Posterior cingulate gyrus (tissue), 11 donors: ENCODE data around the gene REC8.

ENCODE experiments used
- DNase-seq, 10 donors: peaks; one replicate each; pipeline versions ENCODE4 v3.0.0 to v3.0.0-alpha.2; 2020 to 2021; ENCODE audit warnings: mixed read lengths in 3 of 10
- intact Hi-C: fragments of 100-400 bp; cut with DNase I; formaldehyde crosslinking; loops from one replicate; pipeline ENCODE4 v1.15.1; 2023

Gene REC8

DNA sequence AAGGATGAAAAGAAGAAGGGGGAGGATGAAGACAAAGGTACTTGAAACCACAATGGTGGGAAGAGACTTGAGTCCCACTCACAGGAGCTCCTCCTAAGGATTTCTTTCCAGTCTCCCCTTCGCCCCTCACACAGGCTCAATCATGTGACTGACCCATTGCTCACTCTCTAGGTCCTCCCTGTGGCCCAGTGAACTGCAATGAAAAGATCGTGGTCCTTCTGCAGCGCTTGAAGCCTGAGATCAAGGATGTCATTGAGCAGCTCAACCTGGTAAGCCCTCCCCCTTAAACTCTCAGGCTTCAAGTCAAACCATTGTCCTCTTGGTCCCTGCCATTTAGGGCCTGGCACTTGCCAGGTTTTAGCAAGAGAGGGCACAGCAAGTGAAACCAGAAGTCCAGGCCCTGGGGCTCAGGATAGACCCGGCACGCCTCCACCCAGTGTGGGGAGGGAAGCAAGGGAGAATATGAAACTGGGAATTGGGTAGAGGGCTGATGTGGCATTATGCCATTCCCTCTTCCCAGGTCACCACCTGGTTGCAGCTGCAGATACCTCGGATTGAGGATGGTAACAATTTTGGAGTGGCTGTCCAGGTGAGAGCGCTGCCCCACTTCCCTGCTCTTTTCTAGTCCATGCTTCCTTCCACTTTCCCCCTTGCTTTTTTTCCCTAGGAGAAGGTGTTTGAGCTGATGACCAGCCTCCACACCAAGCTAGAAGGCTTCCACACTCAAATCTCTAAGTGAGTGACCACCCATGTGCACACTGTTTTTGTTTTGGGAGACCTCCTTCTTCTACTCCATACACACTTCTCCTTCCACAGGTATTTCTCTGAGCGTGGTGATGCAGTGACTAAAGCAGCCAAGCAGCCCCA, 34.1 kb upstream of the REC8 start:
- peak in 1 of 10 donors; percentile 11 for DNase-seq
- intact Hi-C loops, result no loop called here

DNA sequence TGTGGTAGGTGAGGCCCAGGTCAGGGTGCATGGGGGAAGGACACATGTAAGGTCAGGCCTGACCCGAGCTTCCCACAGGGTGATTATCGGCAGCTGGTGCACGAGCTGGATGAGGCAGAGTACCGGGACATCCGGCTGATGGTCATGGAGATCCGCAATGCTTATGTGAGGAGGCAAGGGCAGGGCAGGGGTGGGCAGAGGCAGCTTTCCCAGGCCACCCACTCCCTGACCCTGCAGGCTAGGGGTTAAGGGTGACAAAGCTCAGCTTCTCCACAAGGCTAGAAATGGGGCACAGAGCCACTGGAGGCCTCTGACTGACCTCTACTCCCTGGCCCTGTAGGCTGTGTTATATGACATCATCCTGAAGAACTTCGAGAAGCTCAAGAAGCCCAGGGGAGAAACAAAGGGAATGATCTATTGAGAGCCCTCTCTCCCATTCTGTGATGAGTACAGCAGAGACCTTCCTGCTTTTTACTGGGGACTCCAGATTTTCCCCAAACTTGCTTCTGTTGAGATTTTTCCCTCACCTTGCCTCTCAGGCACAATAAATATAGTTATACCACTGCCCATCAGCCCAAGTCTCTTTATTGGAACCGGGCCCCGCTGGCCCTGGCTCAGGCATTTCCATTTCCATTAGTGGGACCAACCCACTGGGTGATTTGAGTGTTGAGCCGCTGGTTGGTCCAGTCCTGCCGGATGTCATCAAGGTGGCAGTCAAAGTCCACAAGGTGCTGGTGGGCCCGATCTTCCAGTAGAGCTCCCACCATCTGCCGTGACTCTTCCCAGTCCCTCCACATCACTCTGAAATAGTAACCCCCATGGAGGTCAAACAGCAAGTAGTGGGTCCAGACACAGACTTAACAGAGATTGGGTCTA, 33.2 kb upstream of the REC8 start:
- peak in 1 of 10 donors; percentile 61 for DNase-seq
- intact Hi-C loops, result no loop called here

- peak in 1 of 10 donors; percentile 81 for DNase-seq
- intact Hi-C loops, result no loop called here
These were observed 32.5 kb upstream of the REC8 start for GRCh38 chr14:24139272-24139934.

DNA sequence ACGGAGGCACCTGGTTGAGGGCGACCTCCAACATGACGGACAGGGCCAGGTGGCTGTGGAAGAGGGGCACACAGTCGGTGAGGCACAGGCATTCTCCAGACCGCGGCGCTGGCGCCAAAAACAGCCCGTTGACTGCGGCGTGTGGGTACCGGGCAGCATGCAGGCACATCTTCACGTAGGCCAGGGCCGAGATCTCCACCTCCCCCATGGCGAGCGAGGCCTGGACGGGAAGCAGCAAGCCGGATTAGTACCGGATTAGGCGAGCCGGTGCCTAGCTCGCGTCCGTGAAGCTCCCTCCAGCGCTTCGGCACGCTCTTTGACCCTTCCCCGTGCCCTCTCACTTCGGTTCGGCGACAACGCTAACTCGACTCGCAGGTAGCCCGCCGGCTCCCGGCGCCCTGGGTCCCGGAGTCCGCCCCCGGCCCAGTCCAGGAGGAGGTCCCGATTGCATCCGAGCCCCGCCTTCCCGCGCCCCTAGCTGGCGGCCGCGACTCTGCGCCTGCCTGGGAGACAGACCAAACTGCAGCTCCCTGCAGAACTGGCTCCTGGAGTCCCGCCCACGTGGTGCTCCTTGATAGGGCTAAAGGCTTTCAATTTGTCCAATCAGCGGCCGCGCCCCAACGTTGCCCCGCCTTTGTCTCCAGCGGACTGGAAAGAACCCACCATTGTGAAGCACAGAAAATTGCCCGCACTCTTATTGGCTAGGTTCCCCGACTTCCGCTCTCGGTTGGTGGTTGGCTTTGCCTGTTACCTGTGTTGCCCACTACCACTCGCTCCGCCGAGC, 30.6 kb upstream of the REC8 start, which contains the start of gene EMC9:
EMC9 (minus strand) TSS at position 495 of the 784 bp plus-strand sequence; CDS start at position 208, 287 bp downstream.
- peak; percentile 99 to 100 (median 100) for DNase-seq
- intact Hi-C loops, result loop anchor here (2.0 kb wide), 1 partner anchor 26 kb away; the partner anchor contains the start of genes DCAF11 and NRL

- intact Hi-C loops, result no loop called here
- DNase-seq, result no peak
These were observed 28.4 kb upstream of the REC8 start for GRCh38 chr14:24143511-24143910.

GRCh38 chr14:24144451-24144850, 27.4 kb upstream of the REC8 start:
- no peak for DNase-seq
- intact Hi-C loops, result no loop called here

- DNase-seq, result peak in 1 of 10 donors; percentile 54
- intact Hi-C loops, result no loop called here
These were observed 26.7 kb upstream of the REC8 start for GRCh38 chr14:24145219-24145618.

GRCh38 chr14:24145690-24146452, 26.0 kb upstream of the REC8 start:
- no peak for DNase-seq
- intact Hi-C loops, result loop anchor here (2.0 kb wide), 1 partner anchor 15 kb away; the partner anchor contains the start of gene IRF9

DNA sequence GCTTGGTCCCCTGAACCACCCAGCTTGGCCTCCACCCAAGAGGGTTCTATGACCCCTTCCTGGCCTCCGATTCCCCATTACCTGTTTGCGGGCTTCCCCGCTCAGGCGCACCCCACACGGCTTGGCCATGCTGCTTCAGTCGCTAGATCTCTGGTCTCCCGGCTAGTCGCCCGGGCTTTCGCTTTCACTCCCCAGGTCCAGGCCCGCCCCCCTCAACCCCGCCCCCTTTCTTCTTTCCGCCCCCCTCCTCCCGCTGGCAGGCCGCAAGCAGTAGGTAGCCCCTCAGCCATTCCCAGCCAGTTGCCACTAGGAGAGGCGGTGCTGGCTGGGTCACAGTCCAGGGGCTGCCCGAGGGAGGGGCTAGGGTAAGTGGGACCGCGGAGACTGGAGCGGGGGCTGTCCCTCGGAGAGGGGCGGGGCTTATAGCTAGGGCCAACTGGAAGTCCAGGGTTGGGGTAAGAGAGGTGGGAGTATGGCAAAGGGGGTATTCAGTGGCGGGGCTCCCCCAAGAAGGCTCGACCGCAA, 25.4 kb upstream of the REC8 start, which contains the start of gene PSME2:
PSME2 (minus strand) TSS at position 158 of the 525 bp plus-strand sequence; CDS start at position 129, 29 bp downstream.
- intact Hi-C loops, result loop anchor here (2.0 kb wide), 1 partner anchor 14 kb away; the partner anchor contains the start of gene IRF9
- peak; percentile 64 to 97 (median 79) for DNase-seq

GRCh38 chr14:24146978-24147760, 24.7 kb upstream of the REC8 start, which contains the start of gene RNF31:
TSS of gene RNF31 (plus strand) at chr14:24147498. CDS start at chr14:24147699, 201 bp downstream.
- intact Hi-C loops, result loop anchor here (1.0 to 2.0 kb wide), 2 partner anchors 14 to 33 kb away; partner anchors contain the start of genes DCAF11, IRF9 and NRL
- DNase-seq, result peak; percentile 96 to 100 (median 98)

GRCh38 chr14:24147761-24148428, 24.0 kb upstream of the REC8 start:
- intact Hi-C loops, result loop anchor here (1.0 to 2.0 kb wide), 2 partner anchors 13 to 34 kb away; partner anchors contain the start of genes DCAF11, IRF9 and NRL
- peak in 1 of 10 donors; percentile 51 for DNase-seq

DNA sequence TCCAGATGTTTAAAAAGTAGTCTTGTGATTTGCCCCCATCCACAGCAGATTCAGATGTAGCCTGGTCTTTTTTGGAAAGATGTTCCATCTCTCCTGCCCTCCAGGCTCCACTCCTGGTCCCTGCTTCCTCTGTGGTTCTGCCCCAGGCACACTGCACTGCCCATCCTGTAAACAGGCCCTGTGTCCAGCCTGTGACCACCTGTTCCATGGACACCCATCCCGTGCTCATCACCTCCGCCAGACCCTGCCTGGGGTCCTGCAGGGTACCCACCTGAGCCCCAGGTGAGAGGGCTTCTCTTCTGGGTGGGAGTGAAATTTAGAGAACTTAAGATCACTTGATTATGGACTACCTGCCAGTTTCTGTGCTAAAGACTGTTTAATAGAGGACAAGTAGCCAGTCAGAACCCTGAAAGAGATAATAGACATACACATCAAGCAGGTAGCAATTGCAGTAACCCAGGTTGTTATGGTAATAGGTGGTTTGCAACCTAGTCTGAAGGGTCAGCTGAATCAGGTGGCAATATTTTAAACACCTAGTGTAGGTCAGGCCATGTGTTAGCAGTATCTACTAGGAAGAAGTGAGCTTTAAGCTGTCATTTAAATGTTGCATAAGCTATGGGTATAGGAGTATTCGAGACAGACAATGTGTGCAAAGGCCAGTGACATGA, 22.4 kb upstream of the REC8 start:
- intact Hi-C loops, result no loop called here
- peak in 1 of 10 donors; percentile 32 for DNase-seq

GRCh38 chr14:24150061-24150460, 21.8 kb upstream of the REC8 start:
- intact Hi-C loops, result no loop called here
- peak in 1 of 10 donors; percentile 69 for DNase-seq

- intact Hi-C loops, result no loop called here
- DNase-seq, result peak in 2 of 10 donors; percentile 55 to 59
These were observed 21.3 kb upstream of the REC8 start for GRCh38 chr14:24150567-24150966.

GRCh38 chr14:24150993-24151392, 20.9 kb upstream of the REC8 start:
- peak in 2 of 10 donors; percentile 28 to 45 for DNase-seq
- intact Hi-C loops, result no loop called here
